ENCODE data around the gene TRIOBP.
"Not testable (repeated sequence)": the region's sequence is repeated elsewhere in the genome, so short reads cannot be mapped to it uniquely, and the experiment has no call there.

The TRIOBP gene

GRCh38 chr22:37690901-37691504, 5.8 kb upstream of the TRIOBP start:
- DNase-seq = no peak

DNA sequence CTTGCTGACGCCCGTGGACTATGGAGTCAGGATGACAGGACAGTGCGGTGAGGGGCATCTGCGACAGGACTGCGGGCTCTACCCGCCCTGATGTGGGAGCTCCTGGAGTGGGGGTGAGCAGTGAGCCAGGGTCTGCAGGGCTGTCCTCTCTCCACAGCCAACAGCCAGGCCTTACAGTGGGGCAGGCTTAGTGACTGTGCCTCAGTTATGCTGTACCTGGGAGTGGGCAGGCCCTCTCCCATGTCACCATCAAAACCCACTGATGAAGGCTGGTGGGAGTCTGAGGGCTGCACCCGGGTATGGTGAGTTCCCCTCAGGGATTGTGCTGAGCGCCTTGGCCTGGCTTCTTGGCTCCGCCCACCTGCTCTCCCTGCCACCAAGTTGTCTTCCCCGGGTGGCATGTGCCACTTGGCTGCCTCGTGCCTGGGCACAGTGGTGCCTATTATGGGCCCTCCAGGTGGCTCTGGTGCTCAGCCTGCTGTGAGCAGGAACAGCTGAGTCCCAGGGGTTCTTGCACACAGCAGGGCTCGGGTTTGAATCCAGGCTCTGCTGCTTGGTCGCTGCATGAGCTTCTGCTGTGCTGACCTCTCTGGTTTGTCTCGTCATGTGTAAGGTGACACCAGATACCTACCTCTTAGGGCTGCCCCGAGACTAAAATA, 4.1 kb upstream of the TRIOBP start:
- no peak for DNase-seq

DNA sequence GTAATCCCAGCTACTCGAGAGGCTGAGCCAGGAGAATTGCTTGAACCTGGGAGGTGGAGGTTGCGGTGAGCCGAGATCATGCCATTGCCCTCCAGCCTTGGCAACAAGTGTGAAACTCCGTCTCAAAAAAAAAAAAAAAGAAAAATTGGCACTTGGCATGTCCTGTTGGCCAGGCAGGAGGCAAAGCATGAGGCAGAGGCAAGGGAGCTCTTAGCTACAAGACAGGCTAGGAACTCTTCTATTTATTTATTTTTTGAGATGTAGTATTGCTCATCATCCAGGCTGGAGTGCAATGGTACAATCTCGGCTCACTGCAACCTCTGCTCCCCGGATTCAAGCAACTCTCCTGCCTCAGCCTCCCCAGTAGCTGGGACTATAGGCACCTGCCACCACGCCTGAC, 2.7 kb upstream of the TRIOBP start:
- DNase-seq = not testable (repeated sequence)

GRCh38 chr22:37696260-37696656, 590 bp upstream of the TRIOBP start:
- DNase-seq = not testable (repeated sequence)

DNA sequence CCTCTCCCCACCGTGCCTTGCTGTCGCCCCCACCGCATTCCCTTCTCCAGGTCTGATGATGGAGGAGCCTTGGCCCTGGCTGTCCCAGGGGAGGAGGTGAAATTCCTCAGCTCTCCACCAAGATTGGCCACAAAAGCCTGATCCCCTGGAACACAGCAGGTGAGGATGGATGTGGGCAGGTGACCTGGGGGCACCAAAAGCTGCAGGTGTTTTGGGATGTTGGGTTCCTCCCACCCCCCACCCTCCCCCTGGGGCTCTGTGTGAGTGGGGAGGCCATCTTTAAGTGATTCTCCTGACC, 639 bp downstream of the TRIOBP start:
- DNase-seq = no peak

DNA sequence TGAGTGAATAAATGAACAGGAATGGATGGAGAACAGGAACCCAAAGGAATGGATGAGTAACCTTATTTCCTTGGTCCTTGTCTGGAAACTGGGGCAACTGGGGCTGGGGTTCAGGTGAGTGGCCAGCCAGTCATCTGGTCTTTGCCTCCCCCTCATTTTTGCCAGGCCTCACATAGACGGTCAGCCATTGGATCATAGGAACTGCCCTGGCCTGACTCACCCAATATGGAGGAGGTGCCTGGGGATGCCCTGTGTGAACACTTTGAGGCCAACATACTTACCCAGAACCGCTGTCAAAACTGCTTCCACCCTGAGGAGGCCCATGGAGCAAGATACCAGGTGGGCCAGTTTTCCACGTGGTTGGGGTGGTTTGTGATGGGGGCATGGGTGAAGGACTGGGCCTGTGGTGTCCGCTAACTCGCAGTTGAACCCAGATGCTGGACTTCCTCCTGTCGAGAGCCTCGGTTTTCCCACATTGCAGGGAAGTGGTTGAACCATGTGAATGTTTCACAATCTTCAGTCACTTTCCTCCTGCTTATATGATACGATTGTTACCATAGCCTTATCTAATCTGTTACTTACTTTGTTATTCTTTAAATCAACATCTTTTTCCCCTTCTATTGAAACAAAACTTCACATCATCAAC, 4.4 kb downstream of the TRIOBP start:
- DNase-seq = no peak

GRCh38 chr22:37703906-37704305, 7.1 kb downstream of the TRIOBP start:
- DNase-seq = no peak

GRCh38 chr22:37704645-37705044, 7.8 kb downstream of the TRIOBP start:
- no peak for DNase-seq

GRCh38 chr22:37705205-37705604, 8.4 kb downstream of the TRIOBP start:
- DNase-seq = no peak

DNA sequence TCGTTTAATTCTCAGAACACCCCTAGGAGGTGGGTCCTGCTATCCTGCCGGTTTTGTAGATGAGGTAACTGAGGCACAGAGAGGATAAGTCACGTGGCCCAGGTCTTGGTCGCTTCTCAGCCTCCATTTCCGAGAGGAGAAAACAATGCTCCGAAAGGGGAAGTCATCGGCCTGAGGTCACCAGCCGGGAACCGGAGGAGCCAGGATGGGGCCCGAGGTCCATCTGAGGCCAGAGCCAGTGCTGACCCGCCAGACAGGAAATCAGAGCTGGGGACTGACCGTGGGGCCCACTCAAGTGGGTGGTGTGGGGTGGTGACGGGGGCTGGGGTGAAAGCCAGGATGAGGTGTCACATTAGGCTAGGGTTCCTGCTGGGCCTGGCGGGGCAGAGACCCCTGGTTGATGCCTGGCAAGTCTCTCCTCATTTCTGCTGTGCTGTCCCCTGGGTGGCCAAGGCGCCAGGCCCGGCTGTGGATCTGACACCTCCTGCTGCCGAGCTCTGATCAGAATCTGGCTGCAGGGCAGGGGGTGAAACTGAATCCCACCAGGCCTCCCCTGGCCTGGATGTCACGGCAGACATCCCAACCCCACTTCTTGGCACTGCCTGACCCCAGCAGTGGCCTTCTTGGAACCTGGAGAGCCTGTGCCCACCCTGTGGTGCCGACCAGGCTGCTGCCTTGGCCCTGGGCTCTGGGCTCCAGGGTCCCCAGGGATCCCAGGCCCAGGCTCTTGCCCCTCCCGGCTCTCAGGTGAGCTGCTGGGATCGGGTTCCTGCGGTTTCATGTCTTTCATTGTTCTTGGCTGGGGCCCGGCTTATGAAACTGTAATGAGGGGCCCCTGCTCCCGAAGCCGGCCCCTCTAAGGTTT, 12.0 kb downstream of the TRIOBP start:
- no peak for DNase-seq

GRCh38 chr22:37709445-37709765, 12.6 kb downstream of the TRIOBP start:
- DNase-seq = no peak

- no peak for DNase-seq
These were observed 13.8 kb downstream of the TRIOBP start for GRCh38 chr22:37710675-37711074.

GRCh38 chr22:37711490-37711889, 14.6 kb downstream of the TRIOBP start:
- DNase-seq = no peak

GRCh38 chr22:37713761-37714160, 16.9 kb downstream of the TRIOBP start:
- no peak for DNase-seq

DNA sequence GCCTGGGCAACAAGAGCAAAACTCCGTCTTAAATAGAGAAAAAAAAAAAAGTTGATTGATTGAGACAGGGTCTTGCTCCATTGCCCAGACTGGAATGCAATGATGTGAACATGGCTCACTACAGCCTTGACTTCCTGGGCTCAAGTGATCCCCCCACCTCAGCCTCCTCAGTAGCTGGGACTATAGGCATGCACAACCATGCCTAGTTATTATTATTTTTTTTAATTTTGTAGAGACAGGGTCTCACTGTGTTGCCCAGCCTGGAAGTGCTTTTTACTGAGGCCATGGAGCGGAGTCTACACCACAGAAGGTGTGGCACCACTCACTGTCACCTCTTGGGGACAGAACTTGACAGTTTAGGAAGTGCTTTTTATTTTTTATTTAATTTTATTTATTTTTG, 17.8 kb downstream of the TRIOBP start:
- DNase-seq = no peak

DNA sequence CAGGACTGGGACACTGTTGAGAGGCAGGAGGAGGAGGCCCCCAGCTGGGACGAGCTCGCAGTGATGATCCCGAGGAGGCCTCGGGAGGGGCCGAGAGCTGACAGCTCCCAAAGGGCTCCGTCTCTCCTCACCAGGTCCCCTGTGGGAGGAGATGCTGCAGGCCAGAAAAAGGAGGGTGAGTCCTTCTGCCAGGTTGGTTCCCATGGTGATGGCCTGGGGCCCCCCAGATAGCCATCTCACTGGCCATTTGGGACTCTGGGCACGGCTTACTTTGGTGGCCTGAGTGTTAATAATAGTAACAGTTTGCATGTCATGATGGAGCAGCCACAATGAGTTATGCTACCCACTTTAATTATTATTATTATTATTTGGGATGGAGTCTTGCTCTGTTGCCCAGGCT, 18.9 kb downstream of the TRIOBP start:
- DNase-seq = no peak

GRCh38 chr22:37716708-37717107, 19.9 kb downstream of the TRIOBP start:
- no peak for DNase-seq

- not testable (repeated sequence) for DNase-seq
These were observed 20.4 kb downstream of the TRIOBP start for GRCh38 chr22:37717235-37717634.

DNA sequence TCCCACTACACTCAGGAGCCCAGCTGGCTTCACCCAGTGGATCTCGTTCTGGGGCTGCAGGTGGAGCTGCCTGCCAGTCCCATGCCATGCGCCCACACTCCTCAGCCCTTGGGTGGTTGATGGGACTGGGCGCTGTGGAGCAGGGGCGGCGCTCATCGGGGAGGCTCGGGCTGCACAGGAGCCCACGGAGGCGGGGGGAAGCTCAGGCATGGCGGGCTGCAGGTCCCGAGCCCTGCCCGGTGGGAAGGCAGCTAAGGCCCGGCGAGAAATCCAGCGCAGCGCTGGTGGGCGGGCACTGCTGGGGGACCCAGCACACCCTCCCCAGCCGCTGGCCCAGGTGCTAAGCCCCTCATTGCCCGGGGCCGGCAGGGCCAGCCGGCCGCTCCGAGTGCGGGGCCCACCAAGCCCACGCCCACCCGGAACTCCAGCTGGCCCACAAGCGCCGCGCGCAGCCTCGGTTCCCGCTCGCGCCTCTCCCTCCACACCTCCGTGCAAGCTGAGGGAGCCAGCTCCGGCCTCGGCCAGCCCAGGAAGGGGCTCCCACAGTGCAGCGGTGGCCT, 21.0 kb downstream of the TRIOBP start:
- DNase-seq = not testable (repeated sequence)

DNA sequence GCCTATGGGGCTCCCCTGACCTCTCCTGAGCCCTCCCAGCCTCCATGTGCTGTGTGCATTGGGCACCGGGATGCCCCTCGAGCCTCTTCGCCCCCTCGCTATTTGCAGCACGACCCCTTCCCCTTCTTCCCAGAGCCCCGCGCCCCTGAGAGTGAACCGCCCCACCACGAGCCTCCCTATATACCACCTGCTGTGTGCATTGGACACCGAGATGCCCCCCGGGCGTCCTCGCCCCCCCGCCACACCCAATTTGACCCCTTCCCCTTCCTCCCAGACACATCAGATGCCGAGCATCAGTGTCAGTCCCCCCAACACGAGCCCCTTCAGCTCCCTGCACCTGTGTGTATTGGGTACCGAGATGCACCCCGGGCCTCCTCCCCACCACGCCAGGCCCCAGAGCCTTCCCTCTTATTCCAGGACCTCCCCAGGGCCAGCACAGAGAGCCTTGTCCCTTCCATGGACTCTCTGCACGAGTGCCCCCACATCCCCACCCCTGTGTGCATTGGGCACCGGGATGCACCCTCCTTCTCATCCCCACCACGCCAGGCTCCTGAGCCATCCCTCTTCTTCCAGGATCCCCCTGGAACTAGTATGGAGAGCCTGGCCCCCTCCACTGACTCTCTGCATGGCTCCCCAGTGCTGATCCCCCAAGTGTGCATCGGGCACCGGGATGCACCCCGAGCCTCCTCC, 28.8 kb downstream of the TRIOBP start:
- DNase-seq = no peak

GRCh38 chr22:37726241-37726887, 29.5 kb downstream of the TRIOBP start:
- no peak for DNase-seq

- no peak for DNase-seq
These were observed 31.8 kb downstream of the TRIOBP start for GRCh38 chr22:37728620-37729019.

All from activated naive CD4-positive, alpha-beta T cell treated with anti-CD3 and anti-CD28 coated beads, Interleukin-2, amount 50 U/mL, for 16 hours (primary cell).